Endometrial microvascular endothelial cells (primary cell): ENCODE measurements around the gene GMPPB. TPM values are rescaled to one million over a fixed set of nuclear protein-coding genes. Genes with fewer than 3 reads are reported as not detected.

Source experiments
- in situ Hi-C: cut with HindIII; loops from 2 replicates; pipeline ENCODE4 v1.10.0; 2017; ENCODE audit warnings: low sequenced_read_pairs, low pct_unique_long_range_greater_than_20kb; ENCODE audit errors: inconsistent ontology term
- total RNA-seq: library from RNA; depleted of rRNA; stranded (reverse); fragments of >200 nt; gene quantifications from one replicate; pipeline ENCODE4 v1.2.3, GENCODE V29; 2015; ENCODE audit errors: inconsistent ontology term

GMPPB gene
- total RNA-seq, 1 donor from 2014 or later: 48.2 TPM

- in situ Hi-C loops: loop anchor here (25.0 kb wide), 1 partner anchor 128 kb away; the partner anchor contains the start of genes CAMKV and TRAIP
Observed at GRCh38 chr3:49734752-49735151, 11.0 kb upstream of the GMPPB start.

DNA sequence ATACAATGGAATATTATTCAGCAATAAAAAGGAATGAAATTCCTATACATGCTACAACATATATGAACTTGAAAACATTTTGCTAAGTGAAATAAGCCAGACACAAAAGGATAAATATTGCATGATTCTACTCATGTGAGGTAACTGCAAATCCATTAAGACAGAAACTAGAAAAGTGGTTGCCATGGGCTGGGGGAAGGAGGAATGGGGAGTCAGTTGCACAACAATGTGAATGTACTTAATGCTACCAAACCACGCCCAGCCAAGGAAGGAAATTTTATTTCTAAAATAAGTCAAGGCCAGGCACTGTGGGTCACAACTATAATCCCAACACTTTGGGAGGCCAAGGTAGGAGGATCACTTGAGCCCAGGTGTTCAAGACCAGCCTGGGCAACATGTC, 9.8 kb upstream of the GMPPB start:
- in situ Hi-C loops: loop anchor here (25.0 kb wide), 1 partner anchor 129 kb away; the partner anchor contains the start of genes CAMKV and TRAIP

GRCh38 chr3:49732597-49732996, 8.8 kb upstream of the GMPPB start:
- in situ Hi-C loops: loop anchor here (25.0 kb wide), 1 partner anchor 130 kb away; the partner anchor contains the start of genes CAMKV and TRAIP

- in situ Hi-C loops: loop anchor here (25.0 kb wide), 1 partner anchor 132 kb away; the partner anchor contains the start of genes CAMKV and TRAIP
Observed at GRCh38 chr3:49729966-49730609, 6.3 kb upstream of the GMPPB start.

GRCh38 chr3:49727924-49728361, 4.2 kb upstream of the GMPPB start:
- in situ Hi-C loops: loop anchor here (25.0 kb wide), 1 partner anchor 134 kb away; the partner anchor contains the start of genes CAMKV and TRAIP

DNA sequence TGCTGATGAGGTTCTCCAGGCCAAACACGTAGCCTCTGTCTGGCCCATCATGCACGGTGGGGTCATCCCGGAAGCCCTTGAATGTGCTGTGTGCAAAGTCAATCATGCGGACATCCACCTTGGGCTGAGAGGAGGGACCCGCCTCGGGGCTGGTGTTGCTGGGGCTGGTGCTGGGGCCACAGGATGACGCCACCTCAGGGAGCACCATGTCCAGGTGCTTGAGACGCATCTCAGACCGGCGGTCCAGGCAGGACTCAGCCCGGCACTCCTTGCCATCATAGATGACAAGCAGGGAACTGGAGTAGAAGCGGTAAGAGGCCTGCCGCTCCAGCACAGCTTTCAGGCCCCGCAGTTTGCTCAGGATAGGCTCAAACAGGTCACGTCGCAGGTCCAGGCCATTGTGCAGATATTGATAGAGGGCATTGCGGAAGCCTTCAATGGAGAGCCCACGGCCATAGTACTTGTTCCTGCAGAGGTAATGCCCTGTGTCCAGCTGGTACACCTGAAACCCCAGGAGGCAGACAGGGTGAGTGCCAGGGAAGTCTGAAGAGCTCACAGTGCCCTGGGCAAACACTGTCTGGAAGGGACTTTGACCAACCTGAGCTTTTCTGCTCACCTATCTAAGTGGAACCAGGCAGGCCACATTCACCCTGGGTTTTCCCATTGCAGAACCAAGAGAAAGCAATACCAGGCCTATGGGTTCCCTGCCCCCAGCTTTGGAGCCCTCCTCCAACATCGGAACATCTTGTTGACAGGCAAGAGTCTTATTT, 3.6 kb upstream of the GMPPB start:
- in situ Hi-C loops: loop anchor here (25.0 kb wide), 1 partner anchor 135 kb away; the partner anchor contains the start of genes CAMKV and TRAIP

GRCh38 chr3:49725906-49726681, 2.3 kb upstream of the GMPPB start:
- in situ Hi-C loops: loop anchor here (25.0 kb wide), 1 partner anchor 136 kb away; the partner anchor contains the start of genes CAMKV and TRAIP

DNA sequence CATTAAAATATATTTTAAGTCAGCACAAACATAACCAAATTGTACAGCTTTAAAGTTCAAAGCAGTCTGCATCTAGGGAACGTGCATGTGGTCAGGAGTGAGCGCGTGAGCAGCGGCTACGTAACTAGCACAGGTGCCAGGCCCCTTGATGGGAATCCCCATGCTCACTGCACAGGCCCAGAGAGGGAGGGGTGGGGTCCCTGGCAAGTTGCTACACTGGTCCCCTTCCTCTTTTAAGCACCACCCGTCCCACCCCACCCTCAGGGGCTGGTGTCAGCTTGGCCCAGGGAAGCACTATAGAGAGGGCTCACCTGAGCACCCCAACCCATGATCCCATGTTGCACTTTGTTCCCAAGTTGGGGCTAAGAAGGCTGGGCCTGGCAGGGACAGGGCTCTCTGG, 835 bp upstream of the GMPPB start:
- in situ Hi-C loops: no loop called here

GRCh38 chr3:49723296-49723627, 489 bp downstream of the GMPPB start:
- in situ Hi-C loops: no loop called here

DNA sequence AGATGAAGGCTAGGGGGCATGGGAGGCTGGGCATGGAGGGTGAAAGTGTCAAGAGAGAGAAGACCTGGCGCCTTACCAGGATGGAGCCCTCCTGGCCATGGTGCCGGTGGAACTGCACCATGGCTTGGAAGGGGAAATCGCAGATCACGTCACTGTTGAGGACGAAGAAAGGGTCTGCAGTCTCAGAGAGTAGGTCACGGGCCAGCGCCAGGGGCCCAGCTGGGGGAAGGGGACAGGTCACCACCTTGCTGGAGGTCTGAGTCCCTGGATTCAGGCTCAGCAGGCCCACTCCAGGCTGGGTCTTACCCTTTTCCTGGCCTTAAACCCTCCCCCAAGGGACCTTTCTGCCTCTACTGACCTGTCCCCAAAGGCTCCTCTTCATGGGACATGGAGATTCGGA, 855 bp downstream of the GMPPB start:
- in situ Hi-C loops: no loop called here

DNA sequence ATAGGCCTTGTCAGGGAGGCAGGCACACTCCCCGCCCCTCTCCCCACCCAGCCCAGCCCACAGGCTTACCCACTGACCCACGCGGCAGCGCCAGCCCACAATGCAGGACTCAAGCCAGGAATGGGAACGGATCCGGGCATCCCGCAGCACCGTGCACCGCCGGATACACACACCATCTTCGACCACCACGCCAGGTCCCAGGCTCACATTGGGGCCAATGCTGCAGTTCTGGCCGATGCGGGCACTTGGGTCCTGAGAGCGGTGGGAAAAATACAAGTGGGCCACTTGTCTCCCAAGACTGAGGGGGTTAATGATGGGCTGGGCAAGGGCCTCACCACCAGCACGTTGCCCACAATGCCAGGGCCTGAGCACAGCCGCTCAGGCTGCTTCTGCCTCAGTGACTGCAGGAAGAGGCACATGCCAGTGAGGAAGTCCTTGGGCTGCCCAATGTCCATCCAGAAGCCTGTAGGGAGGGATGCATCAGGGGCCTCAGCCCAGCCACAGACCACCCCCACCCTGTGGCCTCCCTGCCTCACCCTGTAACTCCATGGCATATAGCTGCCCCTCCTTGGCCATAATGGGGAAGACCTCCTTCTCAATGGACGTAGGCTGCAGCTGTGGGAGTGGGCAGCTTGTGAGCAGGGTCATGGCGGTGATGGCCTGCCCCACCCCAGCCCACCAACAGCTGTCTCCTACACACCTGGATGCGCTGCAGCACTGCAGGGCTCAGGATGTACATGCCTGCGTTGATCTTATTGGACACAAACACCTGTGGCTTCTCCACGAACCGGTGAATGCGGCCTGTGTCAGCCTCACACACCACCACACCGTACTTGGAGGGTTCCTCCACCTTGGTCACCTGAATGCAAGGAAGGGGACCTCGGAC, 1.6 kb downstream of the GMPPB start:
- in situ Hi-C loops: no loop called here

GRCh38 chr3:49721596-49721895, 2.2 kb downstream of the GMPPB start:
- in situ Hi-C loops: no loop called here

DNA sequence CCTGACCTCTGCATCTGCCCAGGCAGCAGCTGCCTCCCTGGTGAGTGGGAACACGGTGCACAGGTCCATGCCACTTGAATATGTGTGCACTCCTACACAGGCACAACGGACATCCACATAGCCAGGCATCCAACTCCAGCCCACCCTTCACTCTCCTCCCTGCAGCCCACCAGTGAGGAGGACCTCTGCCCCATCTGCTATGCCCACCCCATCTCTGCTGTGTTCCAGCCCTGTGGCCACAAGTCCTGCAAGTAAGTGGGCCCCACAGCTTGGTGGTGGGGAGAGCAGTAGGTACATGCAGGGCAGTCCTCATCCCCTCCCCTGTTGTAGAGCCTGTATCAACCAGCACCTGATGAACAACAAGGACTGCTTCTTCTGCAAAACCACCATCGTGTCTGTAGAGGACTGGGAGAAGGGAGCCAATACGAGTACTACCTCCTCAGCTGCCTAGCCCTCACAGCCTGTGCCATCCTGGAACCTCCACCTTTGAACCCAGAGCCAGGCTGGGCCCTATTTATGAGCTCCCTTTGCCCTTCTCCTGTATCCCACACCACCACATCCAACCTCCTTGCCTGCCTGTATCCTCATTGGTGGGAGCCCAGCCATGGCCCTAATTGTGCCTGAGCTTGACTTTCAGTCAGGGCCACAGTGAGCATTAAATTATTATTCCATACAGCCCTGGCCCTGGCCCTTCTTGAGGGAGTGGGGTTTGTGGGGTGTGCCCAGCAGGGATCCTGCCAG, 2.7 kb downstream of the GMPPB start:
- in situ Hi-C loops: no loop called here

DNA sequence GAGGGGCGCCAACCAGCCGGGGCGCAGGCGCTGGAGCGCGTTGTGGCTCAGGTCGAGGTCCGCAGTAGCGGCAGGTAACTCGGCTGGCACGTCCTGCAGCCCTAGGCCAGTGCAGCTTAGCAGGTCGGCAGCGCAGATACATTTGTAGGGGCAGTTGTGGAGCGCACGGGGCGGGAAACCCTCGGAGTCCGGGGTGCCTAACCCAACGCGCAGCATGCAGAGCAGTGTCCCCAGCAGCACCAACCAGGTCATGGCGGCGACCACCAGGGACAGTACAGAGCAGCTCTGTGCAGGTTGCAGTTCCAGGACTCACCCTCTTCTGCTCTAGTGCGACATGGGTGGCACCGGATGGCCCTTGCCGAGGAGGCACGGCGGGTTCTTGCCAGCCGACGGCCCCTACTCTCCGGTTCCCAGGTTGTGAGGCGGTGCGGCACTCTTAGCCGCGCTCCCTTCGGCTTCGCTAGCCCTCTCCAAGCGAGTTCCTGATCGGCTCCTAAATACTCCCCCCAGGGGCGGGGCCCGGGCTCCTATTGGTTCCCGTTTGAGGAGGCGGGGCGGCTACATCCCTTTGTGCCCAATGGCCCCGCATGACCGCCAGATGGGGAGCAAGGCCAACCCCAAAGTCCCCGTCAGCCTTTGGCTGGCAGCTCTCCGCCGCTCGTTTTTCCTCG, 4.4 kb downstream of the GMPPB start, which contains the start of gene AMIGO3:
Gene AMIGO3, minus strand, starts transcription at position 471 of the 671 bp plus-strand sequence. Its CDS starts 219 bp downstream, at position 252.
- in situ Hi-C loops: no loop called here

- in situ Hi-C loops: no loop called here
Observed at GRCh38 chr3:49718858-49719213, 4.9 kb downstream of the GMPPB start.

GRCh38 chr3:49717959-49718857, 5.5 kb downstream of the GMPPB start:
- in situ Hi-C loops: no loop called here
